GM19397 (cell line): ENCODE measurements around the gene MESP1.

Experiments
- ATAC-seq: cut with Tn5 transposase; IDR thresholded peaks from one replicate; pipeline ENCODE4 v1.9.1; 2021; ENCODE audit warnings: mild to moderate bottlenecking, moderate library complexity; ENCODE audit not compliant: unreplicated experiment

The MESP1 gene

GRCh38 chr15:89781891-89782618 is 31.0 kb upstream of the MESP1 start:
- no peak for ATAC-seq

DNA sequence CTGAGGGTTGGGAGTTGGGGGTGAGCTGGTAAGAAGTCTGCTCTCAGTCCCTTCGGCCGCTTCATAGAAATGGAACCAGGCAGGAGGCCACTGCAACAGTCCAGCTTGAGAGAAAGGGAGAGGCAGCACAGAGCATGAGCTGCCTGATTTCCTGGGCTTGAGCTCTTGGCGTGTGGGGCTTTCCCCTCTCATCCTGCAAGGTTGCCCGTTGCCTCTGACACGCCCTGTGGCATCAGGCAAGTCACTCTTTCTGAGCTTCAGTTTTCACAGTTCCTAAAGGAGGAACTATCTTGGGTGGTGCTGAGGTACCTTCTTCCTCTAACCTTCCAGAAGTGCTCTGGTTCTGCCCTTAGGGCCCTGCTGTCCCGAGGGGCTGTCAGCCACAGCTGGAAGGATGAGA is 30.0 kb upstream of the MESP1 start:
- no peak for ATAC-seq

DNA sequence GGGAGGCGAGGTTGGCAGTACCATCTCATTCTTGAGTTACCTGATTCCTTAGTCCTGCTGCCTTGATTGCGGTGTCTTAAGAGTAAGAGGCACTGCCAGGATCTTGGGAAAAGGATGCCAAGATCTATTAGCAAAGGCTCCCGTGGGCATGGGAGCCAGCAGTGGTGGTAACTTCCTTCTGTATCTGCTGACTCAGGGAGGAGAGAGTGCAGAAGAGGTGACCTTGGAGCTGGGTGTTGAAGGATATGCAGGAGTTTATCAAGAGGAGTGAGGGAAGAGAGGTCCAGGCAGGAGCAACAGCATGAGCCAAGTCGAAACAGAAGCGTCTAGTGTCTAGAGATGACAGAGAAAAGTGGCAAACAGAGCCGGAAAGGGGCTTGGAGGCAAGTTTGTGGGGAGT is 29.6 kb upstream of the MESP1 start:
- ATAC-seq = no peak

GRCh38 chr15:89778861-89779260 is 27.8 kb upstream of the MESP1 start:
- ATAC-seq = no peak

DNA sequence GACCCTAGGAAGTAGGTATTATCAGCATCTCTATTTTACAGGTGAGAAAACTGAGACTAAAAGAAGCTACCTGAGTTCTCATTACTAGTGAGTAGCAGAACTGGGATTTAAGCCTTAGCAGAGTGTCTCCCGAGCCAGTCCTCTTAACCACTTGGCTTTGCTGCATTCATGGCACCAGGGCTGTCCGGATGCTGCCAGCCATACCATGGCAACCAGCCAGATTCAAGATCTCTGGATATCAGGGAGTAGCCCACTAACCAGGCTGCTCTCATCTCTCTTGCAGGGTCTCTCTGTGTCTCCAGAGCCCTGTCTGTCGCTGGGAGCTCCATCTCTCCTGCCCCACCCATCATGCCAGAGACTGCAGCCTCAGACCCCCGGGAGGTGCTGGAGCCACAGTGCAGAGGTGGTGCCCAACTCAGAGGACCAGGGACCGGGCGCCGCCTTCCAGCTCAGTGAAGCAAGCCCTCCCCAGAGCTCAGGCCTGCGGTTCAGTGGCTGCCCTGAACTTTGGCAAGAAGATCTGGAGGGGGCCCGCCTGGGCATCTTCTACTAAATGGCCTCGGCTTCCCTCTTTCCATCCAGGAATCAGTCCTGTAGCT is 26.8 kb upstream of the MESP1 start:
- no peak for ATAC-seq

GRCh38 chr15:89777073-89777751 is 26.2 kb upstream of the MESP1 start:
- ATAC-seq = no peak

DNA sequence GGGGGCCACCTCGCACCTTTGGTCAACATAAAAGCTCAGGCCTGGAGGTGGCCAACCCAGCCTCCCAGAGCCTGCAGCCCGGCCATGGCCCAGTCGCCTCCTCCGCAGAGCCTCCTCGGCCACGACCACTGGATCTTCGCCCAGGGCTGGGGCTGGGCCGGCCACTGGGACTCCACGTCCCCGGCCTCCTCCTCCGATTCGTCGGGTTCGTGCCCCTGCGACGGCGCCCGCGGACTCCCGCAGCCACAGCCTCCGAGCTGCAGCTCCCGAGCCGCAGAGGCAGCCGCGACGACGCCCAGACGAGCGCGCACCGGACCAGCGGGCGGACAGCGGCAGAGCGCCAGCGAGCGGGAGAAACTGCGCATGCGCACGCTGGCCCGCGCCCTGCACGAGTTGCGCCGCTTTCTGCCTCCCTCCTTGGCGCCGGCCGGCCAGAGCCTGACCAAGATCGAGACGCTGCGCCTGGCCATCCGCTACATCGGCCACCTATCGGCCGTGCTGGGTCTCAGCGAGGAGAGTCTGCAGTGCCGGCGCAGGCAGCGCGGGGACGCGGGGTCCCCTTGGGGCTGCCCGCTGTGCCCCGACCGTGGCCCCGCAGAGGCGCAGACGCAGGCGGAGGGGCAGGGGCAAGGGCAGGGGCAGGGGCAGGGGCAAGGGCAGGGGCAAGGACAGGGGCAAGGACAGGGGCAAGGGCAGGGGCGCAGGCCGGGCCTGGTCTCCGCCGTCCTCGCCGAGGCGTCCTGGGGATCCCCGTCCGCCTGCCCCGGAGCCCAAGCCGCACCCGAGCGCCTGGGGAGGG is 25.4 kb upstream of the MESP1 start, which contains the start of gene MESP2:
Gene MESP2, plus strand, starts transcription at position 59 of the 799 bp plus-strand sequence. Its CDS starts 26 bp downstream, at position 85.
- peak; percentile 72 for ATAC-seq

- no peak for ATAC-seq
These were observed 24.8 kb upstream of the MESP1 start for GRCh38 chr15:89775815-89776214.

GRCh38 chr15:89774492-89774891 is 23.4 kb upstream of the MESP1 start:
- no peak for ATAC-seq

GRCh38 chr15:89772932-89773583 is 22.0 kb upstream of the MESP1 start:
- no peak for ATAC-seq

GRCh38 chr15:89770041-89770440 is 19.0 kb upstream of the MESP1 start:
- ATAC-seq = no peak

DNA sequence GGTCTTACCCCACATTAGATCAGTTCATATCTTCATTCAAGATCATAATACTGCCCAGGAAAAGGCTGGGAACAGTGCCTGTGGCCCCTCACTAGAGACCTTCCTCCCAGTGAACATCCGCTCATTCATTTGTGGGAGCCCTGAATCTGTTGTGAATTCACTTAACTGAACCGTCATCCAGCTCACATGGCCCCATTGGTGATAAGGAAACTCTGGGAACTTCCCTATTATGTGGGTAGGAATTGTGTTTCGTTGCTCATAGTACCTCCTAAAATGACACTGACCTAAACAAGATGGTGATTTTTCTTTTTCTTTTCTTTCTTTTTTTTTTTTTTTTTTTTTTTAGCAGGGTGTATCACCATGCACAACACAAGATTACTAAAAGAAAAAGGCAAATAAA is 18.3 kb upstream of the MESP1 start:
- ATAC-seq = no peak

DNA sequence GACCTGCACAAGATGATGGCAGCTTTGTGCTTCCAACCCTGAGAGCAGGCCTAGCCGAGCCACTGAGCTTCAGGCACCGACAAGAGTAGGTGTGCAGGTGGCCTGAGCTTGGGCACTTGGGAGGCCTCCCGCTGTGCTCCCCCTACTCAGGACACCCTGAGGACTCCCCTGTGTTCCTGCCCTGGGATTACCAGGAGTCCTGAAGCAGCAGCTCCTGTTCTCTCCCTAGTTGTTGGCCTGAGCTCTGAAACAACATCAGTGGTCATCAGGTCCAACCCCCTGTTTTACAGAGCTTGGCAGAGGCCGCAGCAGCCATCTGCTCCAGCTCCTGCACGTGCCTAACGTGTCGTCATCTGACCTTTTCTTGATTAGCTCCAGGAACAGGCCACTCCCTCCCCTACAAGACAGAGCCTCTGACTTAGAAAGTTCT is 17.0 kb upstream of the MESP1 start:
- no peak for ATAC-seq

DNA sequence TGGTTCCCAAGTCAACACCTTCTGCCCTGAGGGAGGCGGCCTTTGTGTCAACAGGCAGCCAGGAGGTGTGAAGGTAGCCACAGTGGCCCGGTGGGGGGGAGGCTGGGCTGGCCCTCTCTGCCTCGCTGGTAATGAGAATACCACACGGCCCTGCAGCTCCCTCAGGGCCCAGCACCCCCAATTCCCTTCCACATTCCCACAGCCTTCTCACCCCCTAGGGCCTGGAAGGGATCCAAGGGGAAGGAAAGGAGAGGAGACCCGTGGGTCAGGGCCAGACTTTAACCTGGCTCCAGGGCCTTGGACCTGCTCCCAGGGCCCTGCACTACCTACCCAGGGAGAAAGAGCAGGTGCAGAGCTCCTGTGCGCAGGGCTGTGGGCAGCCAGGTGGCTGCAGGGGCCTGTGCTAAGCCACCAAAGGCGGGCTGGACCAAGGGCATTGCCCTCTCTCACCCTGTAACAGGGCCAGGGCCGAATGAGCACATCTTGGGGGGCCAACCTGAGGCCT is 16.4 kb upstream of the MESP1 start:
- no peak for ATAC-seq

DNA sequence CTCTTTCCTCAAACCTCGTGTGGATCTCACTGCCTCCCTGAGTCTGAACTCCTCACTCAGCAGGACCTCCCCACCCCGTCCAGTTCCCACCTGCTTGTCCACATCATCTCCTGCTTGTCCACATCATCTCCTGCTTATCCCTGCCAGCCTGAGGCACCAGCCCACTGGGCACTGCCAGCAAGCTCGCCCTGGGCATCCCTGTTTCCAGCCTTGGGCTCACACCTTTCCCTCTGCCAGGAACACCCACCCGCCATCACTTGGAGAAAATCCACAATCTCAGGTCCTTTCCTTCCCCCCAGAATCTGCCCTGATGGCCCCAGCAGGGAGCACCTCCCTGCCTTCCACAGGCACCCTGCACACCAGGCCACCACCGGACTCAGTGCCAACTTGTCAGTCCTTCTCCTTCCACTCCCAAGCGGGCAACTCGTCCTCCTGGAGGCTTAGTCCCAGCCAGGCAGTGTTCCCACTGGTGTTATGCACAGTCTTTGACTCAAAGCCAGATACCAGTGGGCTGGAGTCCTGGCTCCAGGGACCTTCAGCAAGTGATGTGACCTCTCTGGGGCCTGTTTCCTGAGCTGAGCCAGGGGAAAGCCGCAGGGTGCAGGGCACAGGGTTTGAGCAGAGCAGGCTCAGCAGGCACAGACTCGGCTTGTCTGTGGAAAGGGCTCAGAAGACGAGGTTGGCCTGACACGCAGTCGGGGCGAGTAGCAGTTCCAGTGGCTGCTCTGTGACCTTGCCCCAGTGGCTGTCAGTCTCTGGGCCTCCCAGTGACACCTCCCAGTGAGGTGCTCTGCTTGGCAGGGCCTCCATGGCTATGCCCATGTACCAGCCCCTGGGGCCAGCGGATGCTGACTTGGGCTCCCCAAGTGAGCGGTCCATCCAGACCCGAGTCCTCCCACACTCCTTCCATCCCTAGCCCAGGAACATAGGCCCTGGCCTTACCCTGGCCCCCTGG is 15.6 kb upstream of the MESP1 start:
- no peak for ATAC-seq

DNA sequence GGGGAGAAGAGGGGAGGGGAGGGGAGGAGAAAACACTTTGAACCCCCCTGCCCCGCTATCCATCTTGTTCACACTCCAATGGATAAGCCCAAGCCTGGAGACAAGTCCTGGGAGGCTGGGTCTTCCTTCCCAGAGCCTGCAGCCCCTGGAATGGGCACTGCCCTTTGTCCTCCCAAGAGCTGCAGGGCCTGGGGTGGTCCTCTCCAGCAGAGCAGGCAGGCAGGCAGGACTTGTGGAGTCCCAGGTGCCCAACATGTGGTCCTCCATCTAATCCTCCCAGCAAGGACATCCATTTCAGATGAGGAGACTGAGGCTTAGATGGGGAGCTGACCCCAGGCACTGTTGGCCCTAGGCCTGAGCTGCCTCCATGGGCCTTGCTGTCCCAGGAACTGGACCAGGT is 14.6 kb upstream of the MESP1 start:
- ATAC-seq = no peak

DNA sequence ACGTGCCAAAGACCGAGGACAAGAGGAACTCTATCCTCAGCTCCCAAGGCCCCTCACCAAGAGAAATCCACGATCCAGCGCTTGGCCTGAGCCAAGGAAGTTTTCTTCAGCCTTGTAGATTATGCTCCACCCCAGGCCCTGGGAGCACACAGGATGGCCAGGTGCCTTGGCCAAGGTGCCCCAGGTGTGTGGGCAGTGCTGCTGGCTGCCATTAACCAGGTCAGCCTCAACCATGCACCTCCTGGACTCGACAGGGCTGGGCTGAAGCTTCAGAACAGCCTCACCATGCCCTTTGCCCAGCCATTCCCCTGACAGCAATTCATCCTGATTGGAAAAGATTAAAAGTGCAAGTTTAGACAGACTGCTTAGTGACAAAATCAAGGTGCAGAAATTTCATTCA is 10.9 kb upstream of the MESP1 start:
- ATAC-seq = no peak

GRCh38 chr15:89761009-89761831 is 10.2 kb upstream of the MESP1 start:
- no peak for ATAC-seq
